ENCODE measurements around the gene AKAP8L. TPM values are rescaled to one million over a fixed set of nuclear protein-coding genes. Genes with fewer than 3 reads are reported as not detected.
A peak's percentile ranks its signal among the peaks of the same experiment; 100 is the strongest.

AKAP8L gene
- total RNA-seq, 1 experiment from 2014 or later = 106 TPM

DNA sequence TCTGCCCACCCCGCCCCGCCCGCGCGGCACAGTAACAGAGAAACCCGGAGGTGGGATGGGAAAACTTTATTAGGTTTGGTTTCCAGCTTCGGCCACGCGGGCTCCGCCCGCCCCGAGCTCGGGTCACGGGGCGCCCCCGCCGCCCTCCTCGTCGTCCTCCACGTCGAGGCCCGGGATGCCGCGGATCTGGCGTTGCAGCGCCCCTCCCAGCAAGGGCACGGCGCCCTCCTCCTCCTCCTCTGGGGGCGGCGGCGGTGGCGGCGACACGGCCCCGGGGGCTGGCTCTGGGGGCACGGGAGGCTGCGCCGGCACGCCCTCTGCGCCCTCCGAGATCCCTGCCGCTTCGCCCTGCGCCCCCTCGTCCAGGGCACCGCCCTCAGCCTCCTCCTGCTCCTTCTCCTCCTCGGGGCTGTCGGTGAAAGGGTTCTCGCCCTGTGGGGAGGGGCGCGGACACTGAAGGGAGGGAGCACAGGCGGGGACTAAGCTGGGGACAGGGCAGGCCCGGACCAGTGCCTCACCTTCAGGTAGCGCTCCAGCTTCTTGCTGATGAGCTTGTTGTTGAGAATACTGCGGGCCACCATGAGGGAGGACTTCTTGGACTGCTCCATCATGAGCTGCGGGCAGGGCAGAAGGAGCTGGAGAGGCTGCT lies 38.7 kb downstream of the AKAP8L start (continued):
- TF ChIP-seq, protein P1, sequence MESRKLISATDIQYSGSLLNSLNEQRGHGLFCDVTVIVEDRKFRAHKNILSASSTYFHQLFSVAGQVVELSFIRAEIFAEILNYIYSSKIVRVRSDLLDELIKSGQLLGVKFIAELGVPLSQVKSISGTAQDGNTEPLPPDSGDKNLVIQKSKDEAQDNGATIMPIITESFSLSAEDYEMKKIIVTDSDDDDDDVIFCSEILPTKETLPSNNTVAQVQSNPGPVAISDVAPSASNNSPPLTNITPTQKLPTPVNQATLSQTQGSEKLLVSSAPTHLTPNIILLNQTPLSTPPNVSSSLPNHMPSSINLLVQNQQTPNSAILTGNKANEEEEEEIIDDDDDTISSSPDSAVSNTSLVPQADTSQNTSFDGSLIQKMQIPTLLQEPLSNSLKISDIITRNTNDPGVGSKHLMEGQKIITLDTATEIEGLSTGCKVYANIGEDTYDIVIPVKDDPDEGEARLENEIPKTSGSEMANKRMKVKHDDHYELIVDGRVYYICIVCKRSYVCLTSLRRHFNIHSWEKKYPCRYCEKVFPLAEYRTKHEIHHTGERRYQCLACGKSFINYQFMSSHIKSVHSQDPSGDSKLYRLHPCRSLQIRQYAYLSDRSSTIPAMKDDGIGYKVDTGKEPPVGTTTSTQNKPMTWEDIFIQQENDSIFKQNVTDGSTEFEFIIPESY (IDR thresholded peaks at IDR 0.05; ENCODE audit: extremely low read depth, insufficient replicate concordance, low read length) = peak; percentile 7
- no peak for TF ChIP-seq EGR1 (IDR thresholded peaks at IDR 0.05; ENCODE audit: low read depth)

DNA sequence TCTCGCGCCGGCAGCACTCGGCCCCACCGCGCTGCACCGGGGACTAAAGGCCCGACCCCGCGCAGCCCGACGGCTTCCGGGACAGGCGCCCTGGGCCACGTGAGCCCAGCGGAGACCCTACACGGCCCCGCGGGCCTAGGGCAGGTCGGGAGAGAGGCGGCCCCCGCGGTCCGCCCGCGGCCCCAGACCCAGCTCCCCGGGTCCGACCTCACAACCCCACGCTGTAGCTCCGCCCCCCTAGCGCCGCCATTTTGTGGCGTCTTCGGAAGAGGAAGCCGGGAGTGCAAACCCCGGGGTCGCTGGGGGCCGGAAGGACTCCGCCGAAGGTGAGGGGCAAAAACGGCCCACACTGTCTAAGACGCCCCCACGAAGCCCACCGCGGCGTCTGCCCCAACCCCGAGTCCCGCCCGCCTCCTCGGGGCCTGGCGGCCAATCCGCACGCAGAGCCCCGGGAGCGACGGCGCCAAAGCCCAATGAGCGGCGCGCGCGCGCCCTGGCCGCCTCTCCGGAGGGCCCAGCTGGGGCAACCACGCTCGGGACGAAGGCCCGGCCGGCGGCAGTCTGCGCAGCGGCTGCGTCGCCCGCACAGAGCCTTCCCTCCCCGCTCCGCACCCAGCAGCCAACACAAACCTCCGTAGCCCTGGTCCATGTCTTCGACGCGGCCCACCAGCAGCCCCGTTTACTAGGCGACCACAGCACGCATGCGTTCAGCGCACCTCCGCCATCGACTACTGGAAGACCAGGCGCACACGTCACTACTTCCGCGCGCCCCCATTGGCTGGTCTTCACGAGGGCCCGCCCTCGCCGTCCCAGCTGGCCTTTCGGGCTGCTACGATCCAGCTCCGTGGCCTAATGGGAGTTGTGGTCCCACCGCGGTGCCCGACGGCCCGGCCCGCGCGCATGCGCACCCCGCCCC lies 39.4 kb downstream of the AKAP8L start, which contains the start of gene AKAP8:
TSS of gene AKAP8 (minus strand) at position 705 of the 916 bp plus-strand sequence. CDS start at position 649, 56 bp downstream.
- CTCF ChIA-PET = interaction anchor here (0.7 to 2.3 kb wide), 6 partner anchors 40 to 181 kb away, joined by 3 to 11 read pairs (median 4); partner anchors contain the start of gene AKAP8L
- BruUV-seq (replicated peaks) = no TSS peak
- Histone ChIP-seq H3K27me3 (ENCODE audit: insufficient read depth, low read length) (no peaks in the 10 kb centered on the region), H3K4me3 (replicated peaks in 1 of 2; ENCODE audit: low read depth in 1 of 2, low read length in 2 of 2) (peak within 1 kb of the TSS; percentile 83 to 100), H3K79me2 (ENCODE audit: insufficient read depth, low read length) (peaks cover 54% of the 10 kb centered on the region), H3K27ac (ENCODE audit: low read depth, low read length) (peak within 1 kb of the TSS; percentile 96), H3K4me2 (ENCODE audit: low read length) (peak within 1 kb of the TSS; percentile 99), H3K9ac (ENCODE audit: low read length) (peak within 1 kb of the TSS; percentile 91), H4K20me1 (ENCODE audit: insufficient read depth) (peaks cover 9% of the 10 kb centered on the region; the same call in 1 of the 2 replicates), H3K9me2 (ENCODE audit: insufficient read depth) (no peaks in the 10 kb centered on the region), H3K36me3 (ENCODE audit: control insufficient read depth in 1 of 2, insufficient read depth in 2 of 2, low read length in 2 of 2) (peaks cover 0 to 5% of the 10 kb centered on the region in 2 experiments; a peak in 2 of 4 replicates), H2AFZ (ENCODE audit: low read depth, low read length, poor library complexity, severe bottlenecking) (no peak within 1 kb of the TSS), H3K9me3 (ENCODE audit: control insufficient read depth in 1 of 2, insufficient read depth in 1 of 2, low read depth in 1 of 2, low read length in 2 of 2) (no peaks in the 10 kb centered on the region), H3K4me1 (ENCODE audit: control insufficient read depth in 1 of 2, insufficient read depth in 2 of 2, low read length in 2 of 2) (peaks cover 13 to 33% of the 10 kb centered on the region in 2 experiments)
- POLR2A ChIA-PET = interaction anchor here (0.6 to 3.2 kb wide), 9 partner anchors 9 to 284 kb away, joined by 3 to 22 read pairs (median 5); partner anchors contain the start of gene AKAP8L
- RAD21 ChIA-PET (ENCODE audit: low non-redundant PET in 1 of 2, low total read pairs in 2 of 2, uncharacterized antibody in 2 of 2, unreplicated experiment in 2 of 2) = interaction anchor here in 1 of 2 experiments (0.8 to 1.2 kb wide), 2 partner anchors 40 to 176 kb away, joined by 3 read pairs; partner anchors contain the start of gene AKAP8L
- ATAC-seq (peak; percentile 89), DNase-seq (ENCODE audit: low read depth, low spot score) (peak; percentile 96)
- intact Hi-C loops (cut with micrococcal nuclease) = loop anchor here (2.0 to 10.0 kb wide), 2 partner anchors 115 to 177 kb away; no protein-coding TSS in a partner anchor
- TF ChIP-seq ELF1 (IDR thresholded peaks at IDR 0.05; ENCODE audit: borderline replicate concordance, low read depth) = no peak; the same call in 1 of the 2 replicates
- TF ChIP-seq, protein P1 (IDR thresholded peaks at IDR 0.05; ENCODE audit: extremely low read depth, insufficient replicate concordance, low read length) = peak; percentile 30
- no peak for TF ChIP-seq CBX3 (IDR thresholded peaks at IDR 0.05; ENCODE audit: low read depth)
- TF ChIP-seq SP1 (IDR thresholded peaks at IDR 0.05; ENCODE audit: low read depth) = peak; percentile 91
- TF ChIP-seq, protein P2, sequence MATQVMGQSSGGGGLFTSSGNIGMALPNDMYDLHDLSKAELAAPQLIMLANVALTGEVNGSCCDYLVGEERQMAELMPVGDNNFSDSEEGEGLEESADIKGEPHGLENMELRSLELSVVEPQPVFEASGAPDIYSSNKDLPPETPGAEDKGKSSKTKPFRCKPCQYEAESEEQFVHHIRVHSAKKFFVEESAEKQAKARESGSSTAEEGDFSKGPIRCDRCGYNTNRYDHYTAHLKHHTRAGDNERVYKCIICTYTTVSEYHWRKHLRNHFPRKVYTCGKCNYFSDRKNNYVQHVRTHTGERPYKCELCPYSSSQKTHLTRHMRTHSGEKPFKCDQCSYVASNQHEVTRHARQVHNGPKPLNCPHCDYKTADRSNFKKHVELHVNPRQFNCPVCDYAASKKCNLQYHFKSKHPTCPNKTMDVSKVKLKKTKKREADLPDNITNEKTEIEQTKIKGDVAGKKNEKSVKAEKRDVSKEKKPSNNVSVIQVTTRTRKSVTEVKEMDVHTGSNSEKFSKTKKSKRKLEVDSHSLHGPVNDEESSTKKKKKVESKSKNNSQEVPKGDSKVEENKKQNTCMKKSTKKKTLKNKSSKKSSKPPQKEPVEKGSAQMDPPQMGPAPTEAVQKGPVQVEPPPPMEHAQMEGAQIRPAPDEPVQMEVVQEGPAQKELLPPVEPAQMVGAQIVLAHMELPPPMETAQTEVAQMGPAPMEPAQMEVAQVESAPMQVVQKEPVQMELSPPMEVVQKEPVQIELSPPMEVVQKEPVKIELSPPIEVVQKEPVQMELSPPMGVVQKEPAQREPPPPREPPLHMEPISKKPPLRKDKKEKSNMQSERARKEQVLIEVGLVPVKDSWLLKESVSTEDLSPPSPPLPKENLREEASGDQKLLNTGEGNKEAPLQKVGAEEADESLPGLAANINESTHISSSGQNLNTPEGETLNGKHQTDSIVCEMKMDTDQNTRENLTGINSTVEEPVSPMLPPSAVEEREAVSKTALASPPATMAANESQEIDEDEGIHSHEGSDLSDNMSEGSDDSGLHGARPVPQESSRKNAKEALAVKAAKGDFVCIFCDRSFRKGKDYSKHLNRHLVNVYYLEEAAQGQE (IDR thresholded peaks at IDR 0.05; ENCODE audit: low read depth) = no peak
- TF ChIP-seq RAD21 (IDR thresholded peaks at IDR 0.05; ENCODE audit: low read depth) = no peak
- TF ChIP-seq POLR2A (IDR thresholded peaks at IDR 0.05; ENCODE audit: borderline replicate concordance, extremely low read depth, insufficient read depth, insufficient read length) = peak; percentile 42
- TF ChIP-seq SIN3A (IDR thresholded peaks at IDR 0.05; ENCODE audit: low read depth) = no peak; the same call in 1 of the 2 replicates
- no peak for TF ChIP-seq EZH2 (IDR thresholded peaks at IDR 0.05)
- peak; percentile 79 for TF ChIP-seq ZFX (IDR thresholded peaks at IDR 0.05)
- TF ChIP-seq ZNF274 (IDR thresholded peaks at IDR 0.05; ENCODE audit: low read depth, low read length) = no peak

Measured in HCT116 (cell line).